Stimulated activated CD4-positive, alpha-beta T cell treated with anti-CD3 and anti-CD28 coated beads, Interleukin-1b, Interleukin-23, amount 100 ng/mL, for 24 hours (primary cell): ENCODE measurements around the gene AFDN.

ENCODE experiments used
- DNase-seq, 4 experiments: peaks; one replicate each; pipeline ENCODE4 v3.0.0-alpha.2; 2020; ENCODE audit warnings: low read depth in 4 of 4, low spot score in 1 of 4

AFDN gene

GRCh38 chr6:167870321-167870720 lies 43.6 kb downstream of the AFDN start:
- DNase-seq: no peak

- DNase-seq: no peak
Observed at GRCh38 chr6:167872538-167873210, 46.0 kb downstream of the AFDN start.

- no peak for DNase-seq
Observed at GRCh38 chr6:167877994-167878779, 51.5 kb downstream of the AFDN start.

DNA sequence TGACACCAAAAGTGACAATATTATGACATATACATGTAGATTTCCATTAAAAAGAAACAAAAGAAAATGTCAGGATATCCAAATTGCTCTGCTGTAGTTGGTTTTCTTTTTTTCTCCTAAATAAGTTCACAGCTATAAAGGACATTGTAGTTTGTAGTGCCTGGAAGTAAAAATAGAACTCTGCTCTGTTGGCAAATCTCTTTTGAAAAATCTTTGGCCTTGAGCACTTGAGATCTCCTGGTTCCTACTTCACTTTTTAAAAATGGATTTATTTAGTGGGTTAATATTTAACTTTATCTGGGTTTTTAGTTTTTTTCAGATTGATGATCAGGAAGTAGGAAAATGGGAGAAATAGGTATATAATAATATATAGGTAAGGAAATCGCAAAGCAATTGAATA lies 52.9 kb downstream of the AFDN start:
- DNase-seq: no peak

DNA sequence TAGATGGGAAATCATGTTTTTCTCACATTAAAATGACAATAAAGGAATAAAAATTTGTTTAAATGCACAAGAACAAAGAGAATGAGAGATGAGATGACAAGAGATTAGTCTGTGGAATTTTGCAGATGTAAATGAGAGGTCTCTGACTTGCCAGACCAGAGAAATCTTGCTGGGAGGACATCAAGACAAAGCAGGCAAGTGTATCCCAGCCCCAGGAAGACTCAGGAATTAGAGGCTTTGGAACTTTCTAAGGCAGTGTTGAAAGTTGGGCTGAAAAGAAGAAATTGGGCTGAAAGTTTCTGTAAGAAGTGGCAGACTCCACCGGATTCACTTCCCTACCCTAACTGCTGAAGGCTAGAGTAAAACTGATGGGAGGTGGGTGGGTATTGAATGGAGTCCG lies 54.6 kb downstream of the AFDN start:
- no peak for DNase-seq

DNA sequence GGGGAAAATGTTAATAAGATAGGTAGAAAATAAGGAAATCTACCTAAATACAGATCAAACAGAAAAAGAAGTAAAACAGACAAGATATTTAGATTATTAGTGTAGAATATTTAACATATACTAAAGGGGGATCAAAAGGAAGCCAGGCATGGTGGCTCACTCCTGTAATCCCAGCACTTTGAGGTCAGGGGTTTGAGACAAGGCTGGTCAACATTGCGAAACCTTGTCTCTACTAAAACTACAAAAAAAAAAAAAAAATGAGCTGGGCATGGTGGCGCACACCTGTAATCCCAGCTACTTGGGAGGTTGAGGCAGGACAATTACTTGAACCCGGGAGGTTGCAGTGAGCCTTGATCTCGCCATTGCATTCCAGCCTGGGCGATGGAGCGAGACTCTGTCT lies 55.5 kb downstream of the AFDN start:
- no peak for DNase-seq

- DNase-seq: no peak
Observed at GRCh38 chr6:167888098-167888497, 61.4 kb downstream of the AFDN start.

DNA sequence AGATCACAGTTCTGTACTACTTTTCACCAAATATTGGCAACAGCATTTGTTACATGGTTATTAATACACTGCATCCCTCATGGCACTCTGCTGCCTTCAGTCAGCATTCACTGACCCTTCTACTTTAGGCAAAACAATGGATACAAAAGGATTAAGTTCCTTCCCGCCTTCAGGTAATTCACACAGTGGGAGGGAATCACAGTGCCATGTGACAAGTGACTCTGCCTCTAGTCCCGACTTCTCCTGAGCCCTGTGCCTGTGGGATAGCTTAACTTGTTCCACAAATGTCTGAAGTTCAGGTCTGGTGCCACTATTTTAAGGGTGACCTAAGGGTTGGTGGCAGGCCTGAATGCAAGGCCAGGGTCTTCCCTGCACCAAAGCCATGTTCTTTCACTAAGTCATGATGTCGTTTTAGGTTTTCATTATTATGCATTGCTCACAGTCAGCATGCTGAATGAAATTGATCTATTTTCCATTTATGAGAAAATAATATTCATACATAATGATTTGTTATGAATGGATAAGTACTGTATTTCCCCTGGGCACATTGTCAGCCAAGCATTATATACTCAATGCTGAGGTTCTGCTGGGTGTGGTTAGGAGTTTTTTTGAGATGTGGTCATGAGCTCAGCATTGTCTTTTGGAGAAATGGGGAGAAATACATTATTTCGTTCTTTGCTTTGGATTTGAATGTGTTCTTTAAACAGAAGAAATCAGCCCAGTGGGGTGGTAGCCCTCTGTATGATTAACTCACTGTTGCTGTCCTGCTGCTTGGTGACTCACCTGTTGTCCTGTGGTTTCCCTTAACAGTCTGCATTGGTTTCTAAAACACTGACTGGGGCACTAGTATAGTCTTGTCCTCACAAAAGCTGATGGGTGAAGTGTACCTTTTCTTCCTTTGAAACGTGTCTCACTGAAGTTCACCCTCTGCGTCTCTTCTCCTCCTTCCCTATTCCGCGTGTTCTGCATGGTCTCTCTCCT lies 66.4 kb downstream of the AFDN start:
- no peak for DNase-seq

GRCh38 chr6:167894965-167895364 lies 68.3 kb downstream of the AFDN start:
- DNase-seq: no peak

- DNase-seq: no peak
Observed at GRCh38 chr6:167896648-167897047, 69.9 kb downstream of the AFDN start.

GRCh38 chr6:167898673-167899311 lies 72.1 kb downstream of the AFDN start:
- DNase-seq: no peak

- no peak for DNase-seq
Observed at GRCh38 chr6:167904791-167905190, 78.1 kb downstream of the AFDN start.

- no peak for DNase-seq
Observed at GRCh38 chr6:167906899-167907298, 80.2 kb downstream of the AFDN start.

GRCh38 chr6:167907837-167908681 lies 81.3 kb downstream of the AFDN start:
- DNase-seq: no peak

DNA sequence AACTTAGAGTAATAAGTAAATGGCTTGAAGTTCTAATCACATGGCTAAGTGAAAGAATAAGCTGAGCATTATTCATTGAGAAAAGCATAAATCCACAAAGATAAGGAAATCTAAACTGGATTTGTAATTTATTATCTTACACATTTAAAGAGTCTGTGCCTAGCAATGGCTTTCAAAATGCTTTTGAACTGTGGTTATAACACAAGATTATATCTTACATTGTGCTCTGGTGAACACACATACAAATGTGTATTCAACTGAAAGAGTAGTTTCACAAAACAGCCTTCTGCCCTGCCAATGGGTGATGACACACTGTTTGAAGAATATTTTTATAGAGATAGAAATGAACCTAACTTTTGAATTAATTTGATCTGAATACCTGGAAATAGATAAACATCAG lies 83.3 kb downstream of the AFDN start:
- no peak for DNase-seq

GRCh38 chr6:167910652-167911051 lies 83.9 kb downstream of the AFDN start:
- DNase-seq: no peak

DNA sequence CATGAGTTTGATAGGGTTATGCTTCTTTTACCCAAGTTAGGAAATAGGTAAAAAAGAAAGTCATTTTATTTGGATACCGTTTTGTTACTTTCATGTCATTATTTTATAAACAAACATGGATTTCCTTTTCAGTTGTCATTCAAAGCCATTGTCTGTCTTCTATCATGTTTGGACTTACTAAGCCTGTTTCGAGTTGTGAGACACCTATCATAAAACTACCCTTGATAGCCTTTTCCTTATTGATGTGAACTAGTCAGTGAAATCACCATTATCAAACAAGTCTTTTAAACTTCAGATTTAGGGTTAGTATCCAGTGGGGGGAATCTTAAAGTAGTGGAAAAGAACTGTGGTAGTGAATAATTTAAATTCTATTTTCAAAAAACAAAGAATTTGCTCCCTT lies 85.8 kb downstream of the AFDN start:
- DNase-seq: no peak

DNA sequence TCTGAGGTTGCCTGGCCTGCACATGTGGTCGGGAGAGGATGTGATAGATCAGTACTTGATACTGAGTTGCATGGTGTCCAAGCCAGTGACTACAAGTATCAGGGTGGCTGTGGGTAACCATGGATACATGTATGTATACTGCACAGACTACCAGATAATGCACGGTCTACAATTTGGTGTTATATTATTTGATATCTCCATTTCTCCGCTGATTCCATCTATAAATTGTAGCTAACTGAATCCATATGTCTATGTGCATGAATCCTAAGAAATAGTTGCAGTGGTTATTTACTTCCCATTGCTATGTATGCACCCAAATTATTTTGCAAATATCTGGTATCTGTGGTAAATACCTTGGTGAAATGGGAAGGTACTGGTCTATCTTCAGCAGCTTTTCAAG lies 87.0 kb downstream of the AFDN start:
- DNase-seq: no peak

DNA sequence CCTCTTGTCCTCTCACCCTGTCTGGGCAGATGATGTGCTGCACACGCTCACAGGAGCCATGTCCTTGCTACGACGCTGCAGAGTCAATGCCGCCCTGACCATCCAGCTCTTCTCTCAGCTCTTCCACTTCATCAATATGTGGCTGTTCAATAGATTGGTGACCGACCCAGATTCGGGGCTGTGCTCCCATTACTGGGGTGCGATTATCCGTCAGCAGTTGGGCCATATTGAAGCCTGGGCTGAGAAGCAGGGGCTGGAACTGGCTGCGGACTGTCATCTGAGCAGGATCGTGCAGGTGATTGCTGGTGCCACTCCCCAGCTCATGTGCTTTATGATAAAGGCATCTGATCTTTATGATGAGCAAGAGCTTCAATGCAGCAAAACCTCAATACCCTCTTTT lies 88.4 kb downstream of the AFDN start:
- DNase-seq: no peak

DNA sequence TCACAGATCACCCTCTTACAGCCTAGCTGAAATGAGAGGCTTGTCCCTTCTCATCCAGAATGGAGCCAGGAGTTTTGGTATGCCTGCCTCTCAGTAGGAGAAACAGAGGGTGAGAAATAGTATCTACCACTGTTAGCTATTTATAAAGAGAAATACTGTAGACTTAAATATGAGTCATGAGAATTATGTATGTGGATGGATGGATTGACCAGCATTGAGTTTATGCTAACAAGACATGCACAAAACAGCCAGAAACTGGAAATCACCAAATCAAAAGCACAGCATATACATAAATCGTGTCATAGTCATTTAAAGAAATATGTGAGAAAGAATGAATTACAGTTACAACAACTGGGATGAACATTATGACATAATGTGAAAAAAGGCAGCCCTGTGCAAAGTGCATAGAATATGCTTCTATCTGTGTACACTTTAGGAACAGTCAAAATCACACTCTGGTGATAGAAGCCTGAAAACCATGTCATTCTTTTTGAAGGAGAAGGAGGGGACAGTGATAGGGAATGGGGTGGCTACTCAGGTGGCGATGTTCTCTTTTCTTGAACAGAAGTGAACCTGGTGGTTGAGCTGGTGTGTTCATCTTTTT lies 90.9 kb downstream of the AFDN start:
- no peak for DNase-seq
